GM12891 (cell line): ENCODE measurements around the gene ZIC2.

Experiments used
- DNase-seq: peaks from one replicate; pipeline ENCODE4 v3.0.0; 2011; ENCODE audit warnings: low spot score; ENCODE audit not compliant: insufficient read length
- FAIRE-seq: peaks from 2 replicates; lab custom pipeline; 2011; peaks lifted over from hg19 to GRCh38; lab: Jason Lieb, UNC
- PAX5 ChIP-seq: IDR thresholded peaks from 2 replicates; pipeline ENCODE4 v1.6.1; 2011; ENCODE audit warnings: low read length, moderate library complexity, mild to moderate bottlenecking; ENCODE audit not compliant: insufficient read depth, severe bottlenecking
- POLR2A ChIP-seq: IDR thresholded peaks from 2 replicates; pipeline ENCODE4 v1.6.1; 2011; ENCODE audit warnings: low read depth, low read length, control low read depth
- POLR2AphosphoS5 ChIP-seq: IDR thresholded peaks from 2 replicates; pipeline ENCODE4 v1.6.1; 2011; ENCODE audit warnings: low read depth, low read length, control low read depth
- POU2F2 ChIP-seq: IDR thresholded peaks from 2 replicates; pipeline ENCODE4 v1.6.1; 2011; ENCODE audit warnings: low read depth, mild to moderate bottlenecking, control low read depth, low read length, moderate library complexity
- SPI1 ChIP-seq: IDR thresholded peaks from 2 replicates; pipeline ENCODE4 v1.6.1; 2011; ENCODE audit warnings: low read depth, low read length, control low read depth
- TAF1 ChIP-seq: IDR thresholded peaks from 2 replicates; pipeline ENCODE4 v1.6.1; 2011; ENCODE audit warnings: low read depth, low read length, control low read depth

The ZIC2 gene

GRCh38 chr13:99974296-99974938 is 7.2 kb upstream of the ZIC2 start:
- TF ChIP-seq POLR2A = no peak
- TF ChIP-seq POU2F2 = no peak
- TF ChIP-seq SPI1 = no peak
- no peak for TF ChIP-seq POLR2AphosphoS5
- no peak for TF ChIP-seq TAF1
- no peak for TF ChIP-seq PAX5
- DNase-seq (no peak), FAIRE-seq (no peak)

DNA sequence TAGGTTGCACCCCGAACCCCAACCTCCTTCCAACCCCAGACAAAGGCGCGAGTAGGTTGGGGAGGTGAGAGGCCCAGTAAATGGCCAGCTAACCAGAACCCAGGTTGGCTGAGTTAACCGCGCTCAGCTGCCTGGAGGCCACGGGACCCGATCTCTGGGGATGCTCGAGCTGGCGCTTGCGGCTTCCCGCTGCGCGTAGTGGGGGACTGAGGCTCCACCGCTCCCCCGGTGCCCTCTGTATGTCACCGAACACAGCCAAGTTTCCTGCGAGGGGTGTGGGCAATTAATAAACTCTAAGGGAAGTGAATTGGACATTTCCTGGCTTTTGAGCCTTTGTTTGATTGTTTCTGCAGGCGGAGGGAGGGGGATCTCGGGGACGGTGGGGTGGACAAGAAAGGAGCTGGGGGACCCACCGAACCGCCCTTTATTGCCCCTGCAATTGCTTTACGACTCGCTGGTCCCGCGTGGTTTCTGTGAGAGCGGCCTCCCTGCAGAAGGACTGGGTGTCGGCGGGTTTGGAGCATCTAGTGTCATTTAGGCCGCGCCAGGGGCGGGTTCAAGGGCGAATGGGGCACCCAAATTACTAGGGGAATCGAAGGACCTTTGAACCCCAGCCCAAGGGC is 6.5 kb upstream of the ZIC2 start:
- FAIRE-seq (no peak), DNase-seq (no peak)
- TF ChIP-seq TAF1 (no peak), POU2F2 (no peak), PAX5 (no peak)

DNA sequence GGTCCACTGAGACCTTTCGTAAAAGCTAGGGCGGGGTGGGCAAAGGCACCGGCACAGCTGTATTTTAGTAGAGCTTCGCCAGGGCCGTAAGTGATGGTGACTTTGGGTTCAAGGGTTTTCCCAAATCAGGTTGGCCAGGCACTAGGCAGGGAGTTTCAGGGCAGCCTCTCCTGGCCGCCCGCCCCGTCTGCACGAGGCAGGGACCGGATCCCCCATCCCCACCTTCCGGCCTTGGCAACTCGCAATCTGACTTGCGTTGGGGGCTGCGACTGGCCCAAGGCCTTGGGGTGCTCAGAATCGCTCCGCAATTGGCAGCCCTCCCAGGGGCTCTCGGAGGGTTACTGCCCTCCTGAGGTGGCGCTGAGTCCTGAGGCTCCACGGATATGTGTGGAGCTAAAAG is 6.0 kb upstream of the ZIC2 start:
- no peak for TF ChIP-seq POLR2AphosphoS5
- no peak for TF ChIP-seq SPI1
- no peak for TF ChIP-seq TAF1
- TF ChIP-seq PAX5 = no peak
- no peak for TF ChIP-seq POLR2A
- TF ChIP-seq POU2F2 = no peak
- no peak for DNase-seq
- no peak for FAIRE-seq

DNA sequence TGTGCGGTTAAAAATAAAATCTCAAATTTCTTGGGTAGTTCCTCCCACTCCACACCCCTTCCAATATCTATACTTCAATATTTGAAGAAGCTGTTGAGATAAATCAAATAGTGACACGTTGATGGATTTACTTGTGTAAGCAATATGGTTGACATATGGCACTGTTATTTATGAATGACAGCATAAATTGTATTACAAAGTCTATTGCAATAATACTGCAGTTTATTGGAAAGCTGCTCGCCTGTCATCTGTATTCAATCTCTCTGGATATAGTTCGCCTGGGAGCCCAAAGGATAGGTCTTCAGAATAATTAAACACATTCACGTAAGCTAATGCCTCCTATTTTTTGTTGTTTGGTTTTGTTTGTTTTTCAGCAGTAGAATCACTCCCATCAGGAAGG is 5.0 kb upstream of the ZIC2 start:
- no peak for FAIRE-seq
- no peak for DNase-seq
- TF ChIP-seq SPI1 (no peak), PAX5 (no peak), POLR2A (no peak), POLR2AphosphoS5 (no peak), POU2F2 (no peak), TAF1 (no peak)

- DNase-seq (no peak), FAIRE-seq (no peak)
- TF ChIP-seq TAF1 (no peak), PAX5 (no peak), POU2F2 (no peak), SPI1 (no peak), POLR2A (no peak), POLR2AphosphoS5 (no peak)
Measured at GRCh38 chr13:99977334-99977911, 4.2 kb upstream of the ZIC2 start.

GRCh38 chr13:99977912-99978798 is 3.4 kb upstream of the ZIC2 start:
- no peak for FAIRE-seq
- TF ChIP-seq SPI1 (no peak), POLR2A (no peak), POLR2AphosphoS5 (no peak), PAX5 (no peak), TAF1 (no peak), POU2F2 (no peak)
- DNase-seq = no peak

GRCh38 chr13:99978799-99979452 is 2.7 kb upstream of the ZIC2 start:
- FAIRE-seq (no peak), DNase-seq (no peak)
- TF ChIP-seq POU2F2 (no peak), POLR2AphosphoS5 (no peak), TAF1 (no peak), PAX5 (no peak), POLR2A (no peak), SPI1 (no peak)

DNA sequence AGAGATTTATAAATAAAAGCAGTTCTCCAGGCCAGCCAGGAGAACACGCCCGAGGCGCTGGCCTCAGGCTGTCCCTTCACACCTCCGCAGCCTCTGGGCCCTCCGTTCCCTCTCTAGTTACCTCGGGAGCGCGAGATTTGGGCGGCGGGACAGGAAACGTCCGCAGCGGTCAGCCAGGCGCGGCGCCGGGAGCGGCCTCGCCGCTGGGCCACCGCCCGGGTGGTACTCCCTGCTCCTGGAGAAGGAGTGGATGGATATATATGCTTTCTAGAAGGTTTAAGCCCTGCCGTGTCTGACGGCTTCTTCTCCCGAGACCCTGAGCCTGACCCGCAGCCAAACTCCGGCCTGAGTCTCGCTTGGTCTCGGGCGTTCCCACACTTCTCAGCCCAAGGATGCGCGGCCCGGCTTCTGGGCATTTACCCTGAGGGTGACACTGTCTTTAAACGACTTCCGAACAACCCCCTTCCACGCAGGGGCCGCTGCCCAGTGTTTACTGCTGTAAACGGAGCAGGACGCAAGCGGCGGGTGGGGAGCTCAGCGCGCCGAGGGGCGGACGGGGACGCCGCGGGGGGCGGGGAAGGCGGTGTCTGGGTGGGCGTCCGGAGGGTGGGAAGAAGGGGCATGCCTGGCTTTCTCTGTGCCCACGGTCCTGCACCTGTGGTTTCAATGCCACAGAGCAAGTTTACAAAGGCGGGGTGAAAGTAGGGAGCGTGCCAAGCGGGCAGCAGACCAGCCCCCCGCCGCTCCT is 2.0 kb upstream of the ZIC2 start:
- FAIRE-seq = no peak
- TF ChIP-seq POU2F2 (no peak), POLR2AphosphoS5 (no peak), POLR2A (no peak), SPI1 (no peak), PAX5 (no peak), TAF1 (no peak)
- no peak for DNase-seq

- FAIRE-seq (no peak), DNase-seq (no peak)
- TF ChIP-seq POLR2A = no peak
Measured at GRCh38 chr13:99980201-99980823, 1.3 kb upstream of the ZIC2 start.
